Gastroesophageal sphincter (tissue), 3 donors: ENCODE results near the gene CDK18.

Source experiments
- POLR2A ChIP-seq, 2 donors: fragments of 450-650 bp; IDR thresholded peaks; one replicate each; pipeline ENCODE4 v1.6.1; 2017; ENCODE audit warnings: antibody characterized with exemption in 2 of 2, mild to moderate bottlenecking in 2 of 2, moderate library complexity in 1 of 2
- POLR2AphosphoS5 ChIP-seq: sonication (generic); formaldehyde crosslinking; IDR thresholded peaks from one replicate; pipeline ENCODE4 v1.6.1; 2017; ENCODE audit warnings: antibody characterized with exemption
- TF ChIP-seq, protein P1 (sequence below), 4 experiments: fragments of 200-600 bp in 2 of 4; fragments of 450-650 bp in 2 of 4; sonication (generic) in 1 of 4; IDR thresholded peaks; one replicate each; pipeline ENCODE4 v1.5.1; 2017 to 2019; ENCODE audit warnings: antibody characterized with exemption in 4 of 4, mild to moderate bottlenecking in 2 of 4, moderate library complexity in 2 of 4

DNA sequence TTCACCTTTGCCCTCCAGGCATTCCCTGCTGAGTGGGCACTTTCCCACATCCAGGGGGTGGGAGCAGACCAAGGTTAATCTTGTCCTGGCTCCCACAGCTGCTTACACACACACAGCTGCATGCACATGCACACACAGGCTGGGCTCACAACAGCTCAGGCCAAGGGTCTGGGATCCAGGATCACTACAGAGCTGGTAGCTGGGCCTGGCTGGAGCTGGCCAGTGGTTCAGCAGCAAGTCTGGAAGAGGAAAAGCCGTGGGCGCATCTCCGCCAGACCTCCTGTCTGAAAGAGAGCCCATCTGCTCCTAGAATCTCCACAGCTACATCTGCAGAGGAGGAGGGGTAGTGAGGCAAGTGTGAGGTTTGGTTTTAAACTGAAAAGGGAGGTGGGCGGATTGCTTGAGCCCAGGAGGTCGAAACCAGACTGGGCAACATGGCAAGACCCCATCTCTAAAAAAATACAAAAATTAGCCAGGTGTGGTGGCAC lies 3.8 kb downstream of the CDK18 start:
- TF ChIP-seq POLR2AphosphoS5 (no peak), POLR2A (IDR thresholded peaks at IDR 0.05) (no peak)
- TF ChIP-seq, protein P1, sequence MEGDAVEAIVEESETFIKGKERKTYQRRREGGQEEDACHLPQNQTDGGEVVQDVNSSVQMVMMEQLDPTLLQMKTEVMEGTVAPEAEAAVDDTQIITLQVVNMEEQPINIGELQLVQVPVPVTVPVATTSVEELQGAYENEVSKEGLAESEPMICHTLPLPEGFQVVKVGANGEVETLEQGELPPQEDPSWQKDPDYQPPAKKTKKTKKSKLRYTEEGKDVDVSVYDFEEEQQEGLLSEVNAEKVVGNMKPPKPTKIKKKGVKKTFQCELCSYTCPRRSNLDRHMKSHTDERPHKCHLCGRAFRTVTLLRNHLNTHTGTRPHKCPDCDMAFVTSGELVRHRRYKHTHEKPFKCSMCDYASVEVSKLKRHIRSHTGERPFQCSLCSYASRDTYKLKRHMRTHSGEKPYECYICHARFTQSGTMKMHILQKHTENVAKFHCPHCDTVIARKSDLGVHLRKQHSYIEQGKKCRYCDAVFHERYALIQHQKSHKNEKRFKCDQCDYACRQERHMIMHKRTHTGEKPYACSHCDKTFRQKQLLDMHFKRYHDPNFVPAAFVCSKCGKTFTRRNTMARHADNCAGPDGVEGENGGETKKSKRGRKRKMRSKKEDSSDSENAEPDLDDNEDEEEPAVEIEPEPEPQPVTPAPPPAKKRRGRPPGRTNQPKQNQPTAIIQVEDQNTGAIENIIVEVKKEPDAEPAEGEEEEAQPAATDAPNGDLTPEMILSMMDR (IDR thresholded peaks at IDR 0.05) = no peak
